NB4 (cell line): ENCODE data around the gene FAM76A.

Experiments used
- POLR2A ChIP-seq: IDR thresholded peaks from 2 replicates; pipeline ENCODE4 v1.6.1; 2011; ENCODE audit warnings: mild to moderate bottlenecking; ENCODE audit not compliant: insufficient read length; ENCODE audit errors: extremely low read depth
- TF ChIP-seq, protein P1 (sequence below): IDR thresholded peaks from one replicate; pipeline ENCODE4 v1.5.1; 2012; ENCODE audit warnings: low read depth, low read length

DNA sequence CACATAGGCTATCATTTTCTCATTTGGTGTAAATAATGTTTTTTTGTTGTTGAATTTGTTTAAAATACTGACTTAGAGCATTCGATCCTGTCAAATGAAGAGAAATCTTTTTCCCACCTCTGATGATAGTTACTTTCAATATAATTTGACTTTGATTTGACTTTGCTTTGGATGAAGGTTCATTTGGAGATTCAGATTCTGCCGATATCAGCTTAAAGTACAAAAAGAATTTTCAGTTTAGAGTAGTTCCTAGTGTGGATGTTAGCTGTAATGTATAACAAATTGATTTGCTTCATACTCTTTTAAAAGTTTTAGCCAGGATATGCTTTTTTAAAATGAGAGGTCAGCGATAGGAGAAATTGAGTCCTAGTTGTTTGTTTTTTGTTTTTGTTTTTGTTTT, 57.2 kb downstream of the FAM76A start:
- TF ChIP-seq, protein P1, sequence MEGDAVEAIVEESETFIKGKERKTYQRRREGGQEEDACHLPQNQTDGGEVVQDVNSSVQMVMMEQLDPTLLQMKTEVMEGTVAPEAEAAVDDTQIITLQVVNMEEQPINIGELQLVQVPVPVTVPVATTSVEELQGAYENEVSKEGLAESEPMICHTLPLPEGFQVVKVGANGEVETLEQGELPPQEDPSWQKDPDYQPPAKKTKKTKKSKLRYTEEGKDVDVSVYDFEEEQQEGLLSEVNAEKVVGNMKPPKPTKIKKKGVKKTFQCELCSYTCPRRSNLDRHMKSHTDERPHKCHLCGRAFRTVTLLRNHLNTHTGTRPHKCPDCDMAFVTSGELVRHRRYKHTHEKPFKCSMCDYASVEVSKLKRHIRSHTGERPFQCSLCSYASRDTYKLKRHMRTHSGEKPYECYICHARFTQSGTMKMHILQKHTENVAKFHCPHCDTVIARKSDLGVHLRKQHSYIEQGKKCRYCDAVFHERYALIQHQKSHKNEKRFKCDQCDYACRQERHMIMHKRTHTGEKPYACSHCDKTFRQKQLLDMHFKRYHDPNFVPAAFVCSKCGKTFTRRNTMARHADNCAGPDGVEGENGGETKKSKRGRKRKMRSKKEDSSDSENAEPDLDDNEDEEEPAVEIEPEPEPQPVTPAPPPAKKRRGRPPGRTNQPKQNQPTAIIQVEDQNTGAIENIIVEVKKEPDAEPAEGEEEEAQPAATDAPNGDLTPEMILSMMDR: no peak
- no peak for TF ChIP-seq POLR2A
